SH-SY5Y (cell line): ENCODE measurements around the gene TACR1.

Experiments
- GATA2 ChIP-seq: IDR thresholded peaks from 2 replicates; pipeline ENCODE4 v1.6.1; 2011; ENCODE audit warnings: mild to moderate bottlenecking, low read depth, low read length
- GATA3 ChIP-seq: IDR thresholded peaks from 2 replicates; pipeline ENCODE4 v1.6.1; 2011; ENCODE audit warnings: low read depth, mild to moderate bottlenecking, low read length, moderate library complexity

DNA sequence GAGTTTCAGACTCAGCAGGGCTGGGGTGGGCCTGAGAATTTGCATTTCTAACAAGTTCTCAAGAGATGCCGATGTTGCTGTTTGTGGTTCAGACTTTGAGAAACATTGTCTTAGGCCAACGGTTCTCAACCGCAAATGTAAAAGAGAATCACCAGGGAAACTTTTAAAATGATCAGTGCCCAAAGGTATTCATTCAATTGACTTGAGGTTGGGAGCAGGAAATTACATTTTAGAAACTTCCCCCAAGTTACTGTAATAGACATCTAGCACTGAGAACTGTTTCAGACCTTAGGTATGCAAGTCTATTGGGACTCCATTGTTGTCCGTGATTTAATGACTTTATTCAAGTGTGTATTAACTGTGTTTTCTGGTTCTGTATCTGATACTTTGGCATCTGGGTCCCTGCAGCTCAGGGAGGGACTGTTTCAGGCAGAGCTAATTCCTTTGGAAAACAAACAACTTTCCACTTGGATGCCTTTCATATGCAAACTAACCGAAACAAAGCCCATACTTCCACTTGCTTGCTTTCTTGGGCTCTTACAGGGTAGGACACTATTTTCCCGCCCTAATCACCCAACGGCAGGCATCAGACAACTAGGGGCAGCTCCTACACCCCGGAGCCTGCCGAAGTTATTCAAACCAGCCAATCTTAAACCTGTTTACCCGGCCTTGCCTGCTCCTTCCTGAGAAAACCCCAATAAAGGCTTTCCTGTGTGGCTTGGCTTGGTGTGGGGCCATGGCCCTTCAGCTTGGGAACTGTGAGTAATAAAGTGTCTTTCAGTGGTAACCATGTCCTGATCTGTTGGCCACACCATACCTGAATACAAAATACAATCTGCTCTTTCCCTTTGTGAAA lies 143.3 kb downstream of the TACR1 start:
- no peak for TF ChIP-seq GATA2
- TF ChIP-seq GATA3: no peak
